HG03442 (cell line): ENCODE results near the gene DDX39A.
A peak's percentile ranks its signal among the peaks of the same experiment; 100 is the strongest.

Source experiments
- ATAC-seq: cut with Tn5 transposase; IDR thresholded peaks from one replicate; pipeline ENCODE4 v1.9.1; 2021; ENCODE audit warnings: mild to moderate bottlenecking, moderate library complexity; ENCODE audit not compliant: unreplicated experiment

Gene DDX39A

GRCh38 chr19:14434543-14435319 is 15.6 kb upstream of the DDX39A start:
- ATAC-seq, result no peak

- peak; percentile 22 for ATAC-seq
These were observed 14.7 kb upstream of the DDX39A start for GRCh38 chr19:14433554-14434501.

GRCh38 chr19:14432791-14433553 is 13.8 kb upstream of the DDX39A start, which contains the start of gene PKN1:
Gene PKN1 (plus strand): TSS chr19:14433306. CDS start chr19:14433522, 216 bp downstream.
- ATAC-seq, result peak; percentile 40

GRCh38 chr19:14430712-14431111 is 11.6 kb upstream of the DDX39A start:
- no peak for ATAC-seq

GRCh38 chr19:14428882-14429416 is 9.8 kb upstream of the DDX39A start:
- ATAC-seq, result no peak

- ATAC-seq, result no peak
These were observed 8.3 kb upstream of the DDX39A start for GRCh38 chr19:14427461-14427860.

- no peak for ATAC-seq
These were observed 6.6 kb upstream of the DDX39A start for GRCh38 chr19:14425696-14426138.

- peak; percentile 32 for ATAC-seq
These were observed 360 bp downstream of the DDX39A start for GRCh38 chr19:14418856-14419105.

GRCh38 chr19:14416817-14417231 is 2.3 kb downstream of the DDX39A start:
- ATAC-seq, result no peak

GRCh38 chr19:14414926-14415690 is 4.0 kb downstream of the DDX39A start:
- no peak for ATAC-seq

- no peak for ATAC-seq
These were observed 5.4 kb downstream of the DDX39A start for GRCh38 chr19:14413693-14414181.

GRCh38 chr19:14412996-14413692 is 6.0 kb downstream of the DDX39A start:
- no peak for ATAC-seq

- no peak for ATAC-seq
These were observed 6.7 kb downstream of the DDX39A start for GRCh38 chr19:14412324-14412995.

- no peak for ATAC-seq
These were observed 7.2 kb downstream of the DDX39A start for GRCh38 chr19:14411938-14412245.

GRCh38 chr19:14411161-14411937 is 7.8 kb downstream of the DDX39A start:
- no peak for ATAC-seq

- ATAC-seq, result no peak
These were observed 8.8 kb downstream of the DDX39A start for GRCh38 chr19:14410091-14411051.
